ENCODE measurements around the gene TEX51. TPM values are rescaled to one million over a fixed set of nuclear protein-coding genes. Genes with fewer than 3 reads are reported as not detected.

Gene TEX51
- total and polyA plus RNA-seq, 2 donors (not counting 3 experiments of a cell fraction or from before 2014, with no cell fraction given), result not detected

DNA sequence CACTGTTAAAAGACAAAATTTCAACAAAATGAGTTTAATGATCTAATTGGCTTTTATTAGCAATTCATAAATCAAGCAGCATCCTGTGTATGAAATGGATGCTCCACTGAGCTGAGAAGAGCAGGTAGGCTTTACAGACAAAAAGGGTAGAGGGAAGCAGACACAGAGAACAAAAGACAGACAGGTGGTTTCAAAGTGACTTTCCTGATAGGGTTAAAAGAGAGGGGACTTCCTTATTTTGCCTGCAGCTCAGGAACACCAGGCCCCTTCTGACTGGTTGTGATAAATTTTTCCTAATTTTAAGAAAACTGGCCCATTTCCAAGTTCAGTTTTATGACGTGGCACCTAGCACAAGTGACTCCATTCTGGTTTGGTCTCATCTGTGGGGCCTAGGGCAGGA, 11.9 kb downstream of the TEX51 start:
- no peak for DNase-seq (ENCODE audit: low read depth, low spot score)
- H3K4me3 ChIP-seq (replicated peaks in 1 of 3; ENCODE audit: insufficient read depth in 1 of 3, low read depth in 1 of 3, low read length in 3 of 3), result no peak overlapping the region
- TF ChIP-seq, protein P1, sequence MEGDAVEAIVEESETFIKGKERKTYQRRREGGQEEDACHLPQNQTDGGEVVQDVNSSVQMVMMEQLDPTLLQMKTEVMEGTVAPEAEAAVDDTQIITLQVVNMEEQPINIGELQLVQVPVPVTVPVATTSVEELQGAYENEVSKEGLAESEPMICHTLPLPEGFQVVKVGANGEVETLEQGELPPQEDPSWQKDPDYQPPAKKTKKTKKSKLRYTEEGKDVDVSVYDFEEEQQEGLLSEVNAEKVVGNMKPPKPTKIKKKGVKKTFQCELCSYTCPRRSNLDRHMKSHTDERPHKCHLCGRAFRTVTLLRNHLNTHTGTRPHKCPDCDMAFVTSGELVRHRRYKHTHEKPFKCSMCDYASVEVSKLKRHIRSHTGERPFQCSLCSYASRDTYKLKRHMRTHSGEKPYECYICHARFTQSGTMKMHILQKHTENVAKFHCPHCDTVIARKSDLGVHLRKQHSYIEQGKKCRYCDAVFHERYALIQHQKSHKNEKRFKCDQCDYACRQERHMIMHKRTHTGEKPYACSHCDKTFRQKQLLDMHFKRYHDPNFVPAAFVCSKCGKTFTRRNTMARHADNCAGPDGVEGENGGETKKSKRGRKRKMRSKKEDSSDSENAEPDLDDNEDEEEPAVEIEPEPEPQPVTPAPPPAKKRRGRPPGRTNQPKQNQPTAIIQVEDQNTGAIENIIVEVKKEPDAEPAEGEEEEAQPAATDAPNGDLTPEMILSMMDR (IDR thresholded peaks at IDR 0.05; ENCODE audit: extremely low read depth in 1 of 2, insufficient read depth in 1 of 2, low read depth in 1 of 2, low read length in 2 of 2), result no peak
- TF ChIP-seq FOS (IDR thresholded peaks at IDR 0.05; ENCODE audit: borderline replicate concordance, insufficient read depth, low read length), result no peak
- no peak for TF ChIP-seq EZH2 (IDR thresholded peaks at IDR 0.05; ENCODE audit: borderline replicate concordance, low read depth, low read length, severe bottlenecking)
- TF ChIP-seq MAX (IDR thresholded peaks at IDR 0.05; ENCODE audit: insufficient read depth, insufficient read length), result no peak
- TF ChIP-seq MYC (IDR thresholded peaks at IDR 0.05; ENCODE audit: low read depth, low read length), result no peak
- no peak for TF ChIP-seq POLR2A (IDR thresholded peaks at IDR 0.05; ENCODE audit: low read depth, low read length)
- TF ChIP-seq GATA2 (IDR thresholded peaks at IDR 0.05; ENCODE audit: insufficient read depth, insufficient read length, low read depth, low read length), result no peak
- TF ChIP-seq JUN (IDR thresholded peaks at IDR 0.05; ENCODE audit: borderline replicate concordance, insufficient read depth, insufficient read length, low read depth), result no peak
- TF ChIP-seq POLR2AphosphoS5 (IDR thresholded peaks at IDR 0.05; ENCODE audit: insufficient read depth, low read depth, low read length), result no peak
- no peaks in the 10 kb centered on the region for H3K9me1 ChIP-seq (replicated peaks; ENCODE audit: control insufficient read depth, extremely low read depth, insufficient read depth, low read length)
- no peak overlapping the region for H2AFZ ChIP-seq (ENCODE audit: low read depth, low read length)
- no peaks in the 10 kb centered on the region for H3K4me1 ChIP-seq (ENCODE audit: control insufficient read depth, extremely low read depth, insufficient read depth, low read length)
- CTCF ChIA-PET, result no interaction called here
- H3K9ac ChIP-seq (replicated peaks; ENCODE audit: extremely low read depth, insufficient read depth, low read length), result no peak overlapping the region
- H3K36me3 ChIP-seq (ENCODE audit: control insufficient read depth in 2 of 2, extremely low read depth in 1 of 2, insufficient read depth in 2 of 2, low read length in 2 of 2), result no peaks in the 10 kb centered on the region
- H4K20me1 ChIP-seq (replicated peaks; ENCODE audit: control insufficient read depth, extremely low read depth, insufficient read depth, low read length), result no peaks in the 10 kb centered on the region
- H3K27ac ChIP-seq (ENCODE audit: insufficient read depth, low read depth, low read length), result no peak overlapping the region
- no peak overlapping the region for H3K4me2 ChIP-seq (ENCODE audit: insufficient read depth, low read length)
- H3K79me2 ChIP-seq (ENCODE audit: control insufficient read depth, insufficient read depth, low read length), result no peaks in the 10 kb centered on the region
- H3K9me3 ChIP-seq (replicated peaks; ENCODE audit: control insufficient read depth, insufficient read depth, low read length), result no peaks in the 10 kb centered on the region
- H3K27me3 ChIP-seq (ENCODE audit: control insufficient read depth in 2 of 2, insufficient read depth in 2 of 2, low read length in 2 of 2), result no peaks in the 10 kb centered on the region
- POLR2A ChIA-PET, result no interaction called here
- no peak for FAIRE-seq
- no TSS peak for BruUV-seq (replicated peaks)
- dilution Hi-C loops (cut with MboI; ENCODE audit: extremely low pct_ligation_motif_present, low sequenced_read_pairs), result no loop called here
- intact Hi-C loops (cut with micrococcal nuclease), result no loop called here

Data from endothelial cell of umbilical vein (primary cell).